ENCODE results near the gene MAGI1.

GRCh38 chr3:65448120-65448519 is 590.6 kb downstream of the MAGI1 start:
- no peak for TF ChIP-seq CTCF (IDR thresholded peaks at IDR 0.05)
- no peak for TF ChIP-seq POLR2A (IDR thresholded peaks at IDR 0.05)
- no peak for TF ChIP-seq EP300 (IDR thresholded peaks at IDR 0.05)
